Astrocyte (in vitro differentiated cells and primary cell): ENCODE results near the gene TTLL7. TPM values are rescaled to one million over a fixed set of nuclear protein-coding genes. Genes with fewer than 3 reads are reported as not detected.

ENCODE experiments used
- DNase-seq: peaks from one replicate; pipeline ENCODE4 v3.0.0-alpha.2; 2010; ENCODE audit warnings: low read depth
- FAIRE-seq: peaks from 2 replicates; lab custom pipeline; 2011; peaks lifted over from hg19 to GRCh38; lab: Jason Lieb, UNC
- H2AFZ ChIP-seq: 2 replicates; pipeline ENCODE4 v1.6.0; 2012; ENCODE audit warnings: low read depth, low read length, inconsistent platforms
- H3K27ac ChIP-seq: 2 replicates; pipeline ENCODE4 v1.5.1; 2011; ENCODE audit warnings: low read depth, low read length, inconsistent platforms
- H3K27me3 ChIP-seq: 2 replicates; pipeline ENCODE4 v1.6.0; 2011; ENCODE audit warnings: low read length, inconsistent platforms; ENCODE audit not compliant: insufficient read depth
- H3K36me3 ChIP-seq: 2 replicates; pipeline ENCODE4 v1.5.1; 2011; ENCODE audit warnings: low read length, inconsistent platforms; ENCODE audit not compliant: insufficient read depth
- H3K4me1 ChIP-seq: 2 replicates; pipeline ENCODE4 v1.5.1; 2011; ENCODE audit warnings: low read length, inconsistent platforms; ENCODE audit not compliant: insufficient read depth
- H3K4me2 ChIP-seq: 2 replicates; pipeline ENCODE4 v1.6.0; 2012; ENCODE audit warnings: low read length, inconsistent platforms
- H3K4me3 ChIP-seq: 2 replicates; pipeline ENCODE4 v1.5.1; 2011; ENCODE audit warnings: low read depth, mild to moderate bottlenecking, low read length, inconsistent platforms; ENCODE audit not compliant: insufficient read depth
- H3K79me2 ChIP-seq: 2 replicates; pipeline ENCODE4 v1.6.0; 2012; ENCODE audit warnings: mild to moderate bottlenecking, low read length, inconsistent platforms; ENCODE audit not compliant: insufficient read depth
- H3K9ac ChIP-seq: 2 replicates; pipeline ENCODE4 v1.6.0; 2012; ENCODE audit warnings: mild to moderate bottlenecking, low read length, inconsistent platforms
- H3K9me3 ChIP-seq: 2 replicates; pipeline ENCODE4 v1.5.1; 2012; ENCODE audit warnings: low read depth, mild to moderate bottlenecking, low read length, inconsistent platforms; ENCODE audit not compliant: insufficient read depth
- H4K20me1 ChIP-seq: 2 replicates; pipeline ENCODE4 v1.6.0; 2012; ENCODE audit warnings: low read length, inconsistent platforms; ENCODE audit not compliant: insufficient read depth
- H3K27ac Mint-ChIP-seq: one replicate; pipeline ENCODE4 v1.8.0; 2021; ENCODE audit warnings: mild to moderate bottlenecking, mixed read lengths; ENCODE audit not compliant: unreplicated experiment
- H3K27me3 Mint-ChIP-seq: one replicate; pipeline ENCODE4 v1.8.0; 2021; ENCODE audit warnings: low read depth, mixed read lengths; ENCODE audit not compliant: unreplicated experiment
- H3K36me3 Mint-ChIP-seq: one replicate; pipeline ENCODE4 v1.8.0; 2021; ENCODE audit warnings: low read depth, mixed read lengths; ENCODE audit not compliant: unreplicated experiment
- H3K4me1 Mint-ChIP-seq: one replicate; pipeline ENCODE4 v1.8.0; 2021; ENCODE audit warnings: low read depth, mixed read lengths; ENCODE audit not compliant: unreplicated experiment
- H3K4me3 Mint-ChIP-seq: one replicate; pipeline ENCODE4 v1.8.0; 2021; ENCODE audit warnings: mild to moderate bottlenecking, moderate library complexity, mixed read lengths; ENCODE audit not compliant: unreplicated experiment
- H3K9me3 Mint-ChIP-seq: one replicate; pipeline ENCODE4 v1.8.0; 2021; ENCODE audit warnings: mild to moderate bottlenecking, mixed read lengths; ENCODE audit not compliant: unreplicated experiment
- EZH2 ChIP-seq: IDR thresholded peaks from 2 replicates; pipeline ENCODE4 v1.6.1; 2012; ENCODE audit warnings: mild to moderate bottlenecking, low read length, inconsistent platforms; ENCODE audit not compliant: insufficient read depth
- total RNA-seq: library from RNA; stranded (reverse); gene quantifications from 2 replicates; pipeline ENCODE4 v1.2.1, GENCODE V29; 2021
- TF ChIP-seq, protein P1 (sequence below): IDR thresholded peaks from 2 replicates; pipeline ENCODE4 v1.5.1; 2011; ENCODE audit warnings: low read depth, mild to moderate bottlenecking, inconsistent platforms, low read length, moderate library complexity; ENCODE audit not compliant: insufficient read depth

TTLL7 gene
- total RNA-seq, 1 donor from 2014 or later: 28.5 TPM

DNA sequence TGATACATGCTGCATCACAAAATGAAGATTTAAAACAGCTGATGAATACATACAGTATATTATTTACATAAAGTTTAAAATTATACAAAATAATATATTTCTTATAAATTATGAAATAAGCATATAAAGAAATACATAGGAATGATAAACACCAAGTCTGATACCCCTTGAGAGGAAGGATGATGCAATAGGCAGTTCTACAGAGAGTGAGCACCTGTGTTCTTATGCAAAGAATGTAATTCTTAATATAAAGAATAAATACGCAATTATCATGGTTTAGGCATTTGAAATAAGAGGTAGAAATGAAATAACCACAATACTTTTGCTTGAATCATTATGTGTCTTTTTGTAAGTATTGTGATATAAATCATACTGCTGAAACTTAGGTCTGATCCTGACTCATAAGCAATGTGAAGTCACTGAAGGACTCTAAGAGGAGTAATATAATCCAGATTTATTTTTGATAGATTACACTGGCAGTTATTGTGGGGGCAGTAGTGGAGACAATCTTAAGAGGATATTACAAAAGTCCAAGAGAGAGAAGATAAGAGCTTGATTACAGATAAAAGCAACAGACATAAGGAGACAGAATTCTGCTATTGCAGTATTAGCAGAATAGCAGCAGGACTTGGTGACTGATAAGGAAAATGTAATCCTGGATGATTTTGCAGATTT is 39.0 kb downstream of the TTLL7 start:
- Histone ChIP-seq H3K9ac (no peak overlapping the region), H3K4me3 (no peak overlapping the region), H3K9me3 (no peaks in the 10 kb centered on the region), H3K4me2 (no peak overlapping the region), H3K79me2 (no peaks in the 10 kb centered on the region), H3K27ac (no peak overlapping the region), H3K27me3 (no peaks in the 10 kb centered on the region), H3K4me1 (no peaks in the 10 kb centered on the region), H4K20me1 (no peaks in the 10 kb centered on the region), H2AFZ (no peak overlapping the region), H3K36me3 (no peaks in the 10 kb centered on the region)
- H3K4me3 Mint-ChIP-seq: no peak overlapping the region
- TF ChIP-seq, protein P1, sequence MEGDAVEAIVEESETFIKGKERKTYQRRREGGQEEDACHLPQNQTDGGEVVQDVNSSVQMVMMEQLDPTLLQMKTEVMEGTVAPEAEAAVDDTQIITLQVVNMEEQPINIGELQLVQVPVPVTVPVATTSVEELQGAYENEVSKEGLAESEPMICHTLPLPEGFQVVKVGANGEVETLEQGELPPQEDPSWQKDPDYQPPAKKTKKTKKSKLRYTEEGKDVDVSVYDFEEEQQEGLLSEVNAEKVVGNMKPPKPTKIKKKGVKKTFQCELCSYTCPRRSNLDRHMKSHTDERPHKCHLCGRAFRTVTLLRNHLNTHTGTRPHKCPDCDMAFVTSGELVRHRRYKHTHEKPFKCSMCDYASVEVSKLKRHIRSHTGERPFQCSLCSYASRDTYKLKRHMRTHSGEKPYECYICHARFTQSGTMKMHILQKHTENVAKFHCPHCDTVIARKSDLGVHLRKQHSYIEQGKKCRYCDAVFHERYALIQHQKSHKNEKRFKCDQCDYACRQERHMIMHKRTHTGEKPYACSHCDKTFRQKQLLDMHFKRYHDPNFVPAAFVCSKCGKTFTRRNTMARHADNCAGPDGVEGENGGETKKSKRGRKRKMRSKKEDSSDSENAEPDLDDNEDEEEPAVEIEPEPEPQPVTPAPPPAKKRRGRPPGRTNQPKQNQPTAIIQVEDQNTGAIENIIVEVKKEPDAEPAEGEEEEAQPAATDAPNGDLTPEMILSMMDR: no peak
- no peak for TF ChIP-seq EZH2
- H3K36me3 Mint-ChIP-seq: no peaks in the 10 kb centered on the region
- H3K9me3 Mint-ChIP-seq: no peaks in the 10 kb centered on the region
- no peak for FAIRE-seq
- peak; percentile 84 for DNase-seq
- no peak overlapping the region for H3K27ac Mint-ChIP-seq
- H3K4me1 Mint-ChIP-seq: peaks cover 10% of the 10 kb centered on the region
- no peaks in the 10 kb centered on the region for H3K27me3 Mint-ChIP-seq

DNA sequence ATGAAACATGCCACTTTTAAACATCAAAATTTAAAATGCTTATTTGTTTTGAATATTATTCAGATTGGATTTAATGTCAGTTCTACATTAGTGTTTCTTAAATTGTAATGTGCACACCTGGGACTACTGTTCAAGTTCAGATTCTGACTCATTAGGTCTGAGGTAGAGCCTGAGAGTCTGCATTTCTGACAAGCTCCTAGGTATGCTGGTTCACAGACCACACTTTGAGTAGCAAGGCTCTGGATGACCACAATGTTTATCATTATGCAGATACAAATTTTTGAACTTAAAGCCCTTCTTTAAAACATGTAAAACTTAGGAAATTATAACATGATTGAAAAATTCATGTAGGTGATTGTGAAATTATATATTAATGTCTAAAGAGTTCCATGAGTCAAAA is 40.2 kb downstream of the TTLL7 start:
- no peaks in the 10 kb centered on the region for H4K20me1 ChIP-seq
- H2AFZ ChIP-seq: no peak overlapping the region
- Mint-ChIP-seq H3K4me3 (no peak overlapping the region), H3K4me1 (peaks cover 9% of the 10 kb centered on the region), H3K9me3 (no peaks in the 10 kb centered on the region), H3K36me3 (no peaks in the 10 kb centered on the region), H3K27ac (no peak overlapping the region), H3K27me3 (no peaks in the 10 kb centered on the region)
- H3K9me3 ChIP-seq: no peaks in the 10 kb centered on the region
- no peaks in the 10 kb centered on the region for H3K27me3 ChIP-seq
- TF ChIP-seq EZH2: no peak
- TF ChIP-seq, protein P1: no peak
- DNase-seq: peak; percentile 9
- no peak overlapping the region for H3K9ac ChIP-seq
- no peak overlapping the region for H3K4me3 ChIP-seq
- H3K79me2 ChIP-seq: no peaks in the 10 kb centered on the region
- H3K27ac ChIP-seq: no peak overlapping the region
- H3K4me1 ChIP-seq: no peaks in the 10 kb centered on the region
- no peak overlapping the region for H3K4me2 ChIP-seq
- H3K36me3 ChIP-seq: no peaks in the 10 kb centered on the region
- no peak for FAIRE-seq

DNA sequence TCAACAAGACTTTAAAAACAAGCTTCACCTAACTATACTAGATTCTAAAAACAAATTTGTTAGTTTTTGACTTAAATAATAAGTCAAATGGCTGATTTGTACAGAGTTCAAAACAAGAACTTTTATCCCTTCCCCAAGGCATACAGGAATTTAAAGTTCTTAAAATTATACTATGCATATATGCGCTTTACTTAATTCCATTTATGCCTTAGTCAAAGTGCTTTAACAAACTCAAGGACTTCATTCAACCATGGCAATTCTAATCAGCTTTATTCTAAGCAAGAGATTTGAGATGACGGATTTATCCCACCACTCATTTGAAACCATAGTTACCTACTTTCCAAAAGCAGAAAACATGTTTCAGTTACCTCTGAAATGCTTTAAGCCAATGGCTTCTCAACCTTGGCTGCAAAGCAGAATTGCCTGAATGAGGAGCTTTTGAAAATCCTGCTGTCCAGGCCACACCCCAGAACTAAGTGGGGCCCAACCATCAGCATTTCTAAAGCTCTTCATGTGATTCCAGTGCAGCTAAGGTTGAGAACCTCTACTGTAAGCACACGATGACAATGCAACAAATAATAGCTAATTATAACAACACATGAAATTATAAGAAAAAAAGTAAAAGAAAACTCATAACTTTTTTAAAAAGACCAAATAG is 44.6 kb downstream of the TTLL7 start:
- no peaks in the 10 kb centered on the region for H3K4me1 ChIP-seq
- H3K9me3 ChIP-seq: no peaks in the 10 kb centered on the region
- DNase-seq (no peak), FAIRE-seq (no peak)
- H4K20me1 ChIP-seq: no peaks in the 10 kb centered on the region
- Mint-ChIP-seq H3K9me3 (no peaks in the 10 kb centered on the region), H3K36me3 (peaks cover 4% of the 10 kb centered on the region), H3K27ac (no peak overlapping the region), H3K27me3 (no peaks in the 10 kb centered on the region), H3K4me1 (no peaks in the 10 kb centered on the region), H3K4me3 (no peak overlapping the region)
- no peak overlapping the region for H3K9ac ChIP-seq
- no peaks in the 10 kb centered on the region for H3K27me3 ChIP-seq
- H2AFZ ChIP-seq: no peak overlapping the region
- no peaks in the 10 kb centered on the region for H3K36me3 ChIP-seq
- H3K4me3 ChIP-seq: no peak overlapping the region
- no peak overlapping the region for H3K4me2 ChIP-seq
- no peak overlapping the region for H3K27ac ChIP-seq
- H3K79me2 ChIP-seq: no peaks in the 10 kb centered on the region
- TF ChIP-seq EZH2: no peak
- TF ChIP-seq, protein P1: no peak
